Measurements from ENCODE around the gene PRCC. TPM values are rescaled to one million over a fixed set of nuclear protein-coding genes. Genes with fewer than 3 reads are reported as not detected.

The PRCC gene
- total and polyA plus RNA-seq, 2 of the 4 experiments (the other 2 are of a cell fraction), result 10.6 to 59.6 TPM

GRCh38 chr1:156721131-156721530 lies 46.2 kb upstream of the PRCC start:
- no peak overlapping the region for H3K23ac ChIP-seq (ENCODE audit: low read depth, low read length)
- peaks cover 5 to 45% of the 10 kb centered on the region in 2 experiments; a peak in 3 of 4 replicates for H3K79me1 ChIP-seq (ENCODE audit: low read depth in 1 of 2, low read length in 2 of 2)
- intact Hi-C loops (cut with micrococcal nuclease) (loop anchor here (10.0 kb wide), 2 partner anchors 204 to 216 kb away; partner anchors contain the start of genes LRRC71 and MEF2D), dilution Hi-C loops (cut with HindIII; ENCODE audit: low sequenced_read_pairs, unreplicated experiment) (no loop called here), in situ Hi-C loops (cut with MboI; ENCODE audit: low sequenced_read_pairs) (loop anchor here (5.0 kb wide), 1 partner anchor 34 kb away; no protein-coding TSS in a partner anchor)
- H2AK5ac ChIP-seq (ENCODE audit: low read depth, low read length), result no peak overlapping the region
- no peak overlapping the region for H3K14ac ChIP-seq (replicated peaks; ENCODE audit: low read depth, low read length)
- H3K36me3 ChIP-seq (ENCODE audit: control insufficient read depth, insufficient read depth, low read length), result peaks cover 30% of the 10 kb centered on the region
- peaks cover 1% of the 10 kb centered on the region; the same call in 1 of the 2 replicates for H3K4me1 ChIP-seq (ENCODE audit: control insufficient read depth, insufficient read depth, low read length)
- H3K9ac ChIP-seq (ENCODE audit: low read depth, low read length), result no peak overlapping the region
- no peak overlapping the region for H2AFZ ChIP-seq (replicated peaks; ENCODE audit: low read length, poor library complexity)
- H3K18ac ChIP-seq (ENCODE audit: low read depth, low read length), result no peak overlapping the region
- TF ChIP-seq, protein P1, sequence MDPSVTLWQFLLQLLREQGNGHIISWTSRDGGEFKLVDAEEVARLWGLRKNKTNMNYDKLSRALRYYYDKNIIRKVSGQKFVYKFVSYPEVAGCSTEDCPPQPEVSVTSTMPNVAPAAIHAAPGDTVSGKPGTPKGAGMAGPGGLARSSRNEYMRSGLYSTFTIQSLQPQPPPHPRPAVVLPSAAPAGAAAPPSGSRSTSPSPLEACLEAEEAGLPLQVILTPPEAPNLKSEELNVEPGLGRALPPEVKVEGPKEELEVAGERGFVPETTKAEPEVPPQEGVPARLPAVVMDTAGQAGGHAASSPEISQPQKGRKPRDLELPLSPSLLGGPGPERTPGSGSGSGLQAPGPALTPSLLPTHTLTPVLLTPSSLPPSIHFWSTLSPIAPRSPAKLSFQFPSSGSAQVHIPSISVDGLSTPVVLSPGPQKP (IDR thresholded peaks at IDR 0.05; ENCODE audit: borderline replicate concordance, low read depth, low read length), result no peak
- TF ChIP-seq CTCF (conservative IDR thresholded peaks at IDR 0.05; ENCODE audit: low read depth, low read length), result no peak
- TF ChIP-seq CEBPB (IDR thresholded peaks at IDR 0.05; ENCODE audit: low read depth, low read length), result no peak
- TF ChIP-seq MAZ (IDR thresholded peaks at IDR 0.05; ENCODE audit: borderline replicate concordance, low read depth, low read length), result no peak
- no peak for TF ChIP-seq NFE2L2 (IDR thresholded peaks at IDR 0.05; ENCODE audit: low read depth, low read length)
- no peak for TF ChIP-seq FOS (IDR thresholded peaks at IDR 0.05; ENCODE audit: low read depth, low read length)
- no peak for TF ChIP-seq MAFK (IDR thresholded peaks at IDR 0.05; ENCODE audit: low read depth, low read length)
- TF ChIP-seq POLR2A (IDR thresholded peaks at IDR 0.05; ENCODE audit: low read depth, low read length), result no peak
- TF ChIP-seq RFX5 (IDR thresholded peaks at IDR 0.05; ENCODE audit: low read depth, low read length), result no peak
- no peak for TF ChIP-seq RAD21 (IDR thresholded peaks at IDR 0.05; ENCODE audit: low read length)
- no peak for TF ChIP-seq MXI1 (IDR thresholded peaks at IDR 0.05; ENCODE audit: borderline replicate concordance, low read depth, low read length)
- no peak for TF ChIP-seq SMC3 (IDR thresholded peaks at IDR 0.05; ENCODE audit: low read depth, low read length)
- TF ChIP-seq BHLHE40 (IDR thresholded peaks at IDR 0.05; ENCODE audit: low read depth, low read length), result no peak
- TF ChIP-seq RCOR1 (IDR thresholded peaks at IDR 0.05; ENCODE audit: insufficient replicate concordance, low read length), result no peak
- no peak for TF ChIP-seq CHD1 (IDR thresholded peaks at IDR 0.05; ENCODE audit: low read depth, low read length)
- no peak overlapping the region for H4K8ac ChIP-seq (ENCODE audit: low read depth in 2 of 2, low read length in 2 of 2)
- H3K27me3 ChIP-seq (ENCODE audit: control insufficient read depth, insufficient read depth, low read length), result no peaks in the 10 kb centered on the region
- H4K5ac ChIP-seq (ENCODE audit: low read depth, low read length), result no peak overlapping the region
- no peak overlapping the region for H2BK15ac ChIP-seq (ENCODE audit: low read depth, low read length)
- no peak overlapping the region for H3K56ac ChIP-seq (ENCODE audit: extremely low read depth, insufficient read depth, low read length)
- no peak overlapping the region for H2AK9ac ChIP-seq (replicated peaks; ENCODE audit: low read depth, low read length, poor library complexity)
- ChIA-PET CTCF (interaction anchor here (2.5 kb wide), 1 partner anchor 32 kb away, joined by 10 read pairs; no protein-coding TSS in a partner anchor), POLR2A (ENCODE audit: unreplicated experiment) (no interaction called here)
- H2BK20ac ChIP-seq (ENCODE audit: low read depth, low read length), result no peak overlapping the region
- no peak overlapping the region for H3K4ac ChIP-seq (ENCODE audit: low read depth, low read length)
- no peak for DNase-seq
- no peak overlapping the region for H4K91ac ChIP-seq (ENCODE audit: insufficient read depth, low read depth, low read length)
- H3K9me1 ChIP-seq (ENCODE audit: insufficient read depth, low read length), result no peaks in the 10 kb centered on the region
- no peak overlapping the region for H2BK120ac ChIP-seq (ENCODE audit: low read depth, low read length)
- no peak for ATAC-seq (ENCODE audit: low read depth)
- no peak overlapping the region for H3K27ac ChIP-seq (ENCODE audit: insufficient read depth, low read length)
- WGBS, 2 experiments (ENCODE audit: extremely low coverage in 2 of 2, insufficient read length in 1 of 2), result 72% methylated on average over 2 of the region's 2 CpGs; no CpG with 5 or more reads in 1 of the 2 experiments
- H3K4me2 ChIP-seq (ENCODE audit: low read depth, low read length), result no peak overlapping the region
- no peaks in the 10 kb centered on the region for H3K9me3 ChIP-seq (ENCODE audit: control insufficient read depth, insufficient read depth, low read length)
- H4K20me1 ChIP-seq (ENCODE audit: insufficient read depth, low read length), result peaks cover 29% of the 10 kb centered on the region
- H2BK5ac ChIP-seq (ENCODE audit: low read depth, low read length, poor library complexity, severe bottlenecking), result no peak overlapping the region
- no TSS peak for BruUV-seq (replicated peaks)
- no peak overlapping the region for H3K4me3 ChIP-seq (ENCODE audit: insufficient read depth, low read depth, low read length)

Data from IMR-90 (cell line).